Suppressor macrophage treated with lipopolysaccharide for 1 hour (primary cell): Measurements from ENCODE around the gene ABCD1.
"Not testable (repeated sequence)": the region's sequence is repeated elsewhere in the genome, so short reads cannot be mapped to it uniquely, and the experiment has no call there.

Experiments
- DNase-seq, 3 donors: peaks; one replicate each; pipeline ENCODE4 v3.0.0-alpha.2; 2020 to 2022

The ABCD1 gene

DNA sequence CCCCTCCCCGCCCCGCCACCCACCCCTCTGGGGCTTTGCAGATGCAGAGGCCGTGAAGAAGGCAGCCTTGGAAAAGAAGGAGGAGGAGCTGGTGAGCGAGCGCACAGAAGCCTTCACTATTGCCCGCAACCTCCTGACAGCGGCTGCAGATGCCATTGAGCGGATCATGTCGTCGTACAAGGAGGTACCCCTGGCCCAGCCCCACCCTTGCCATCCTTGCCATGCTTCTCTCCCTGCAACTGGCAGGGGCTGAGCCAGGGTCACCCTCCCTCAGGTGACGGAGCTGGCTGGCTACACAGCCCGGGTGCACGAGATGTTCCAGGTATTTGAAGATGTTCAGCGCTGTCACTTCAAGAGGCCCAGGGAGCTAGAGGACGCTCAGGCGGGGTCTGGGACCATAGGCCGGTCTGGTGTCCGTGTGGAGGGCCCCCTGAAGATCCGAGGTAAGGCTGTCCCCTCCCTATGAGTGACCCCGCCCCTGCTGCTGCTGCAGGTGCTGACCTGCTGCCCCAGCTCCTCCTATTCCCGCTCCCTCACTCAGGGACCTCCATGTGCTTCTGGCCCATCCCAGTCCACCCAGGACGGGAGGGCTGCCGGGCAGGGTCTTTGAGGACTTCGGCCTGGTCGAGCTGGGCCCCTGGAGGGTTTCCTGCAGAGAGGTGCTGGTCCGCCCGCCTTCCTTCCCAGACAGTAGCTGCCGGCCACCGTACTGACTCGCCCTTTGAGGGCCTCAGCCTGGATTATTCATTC, 11.6 kb downstream of the ABCD1 start:
- no peak for DNase-seq

DNA sequence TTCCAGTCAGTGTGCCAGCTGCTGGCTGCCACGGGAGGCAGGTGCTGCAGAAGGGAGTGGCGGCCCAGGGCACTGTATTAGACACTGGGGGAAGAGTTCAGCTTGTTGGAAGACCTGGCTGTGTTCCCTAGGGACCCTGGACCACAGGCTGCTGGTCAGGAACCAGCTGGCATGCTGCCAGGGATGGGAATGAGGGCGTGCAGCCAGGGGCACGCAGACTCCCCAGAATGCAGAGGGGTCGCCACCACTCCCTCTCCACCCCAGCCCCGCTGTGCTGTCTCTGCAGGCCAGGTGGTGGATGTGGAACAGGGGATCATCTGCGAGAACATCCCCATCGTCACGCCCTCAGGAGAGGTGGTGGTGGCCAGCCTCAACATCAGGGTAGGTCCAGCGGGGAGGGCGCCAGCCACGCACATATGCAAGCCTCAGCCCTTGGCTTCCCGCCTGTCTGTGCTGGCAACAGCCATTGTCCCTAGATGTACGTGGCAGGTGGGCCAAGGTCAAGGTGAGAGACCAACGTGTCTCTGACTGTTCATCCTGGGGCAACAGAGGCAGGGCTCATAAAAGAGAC, 12.3 kb downstream of the ABCD1 start:
- no peak for DNase-seq

- no peak for DNase-seq
Observed at GRCh38 chrX:153738056-153738605, 13.5 kb downstream of the ABCD1 start.

GRCh38 chrX:153739754-153740486, 15.3 kb downstream of the ABCD1 start:
- DNase-seq = no peak

GRCh38 chrX:153740631-153741222, 16.1 kb downstream of the ABCD1 start:
- no peak for DNase-seq

- DNase-seq = no peak
Observed at GRCh38 chrX:153741446-153741845, 16.8 kb downstream of the ABCD1 start.

DNA sequence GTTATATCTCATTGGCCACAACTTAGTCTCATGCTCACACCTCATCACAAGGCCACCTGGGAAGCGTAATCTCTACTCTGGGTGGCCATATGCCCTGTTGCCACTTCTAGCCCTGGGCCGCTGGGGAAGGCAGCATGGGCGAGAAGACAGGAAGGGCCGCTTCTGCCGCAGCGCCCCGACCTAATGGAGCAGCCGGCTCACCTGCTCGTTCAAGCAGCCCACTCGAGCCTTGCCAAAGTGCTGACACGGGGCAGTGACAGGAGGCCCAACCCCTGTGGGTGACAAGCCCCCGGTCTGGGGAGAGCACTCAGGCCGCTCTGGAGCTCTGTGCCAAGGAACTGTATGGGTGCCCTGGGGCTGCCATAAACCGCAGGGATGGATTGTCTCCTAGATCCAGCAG, 17.5 kb downstream of the ABCD1 start:
- DNase-seq = not testable (repeated sequence)

DNA sequence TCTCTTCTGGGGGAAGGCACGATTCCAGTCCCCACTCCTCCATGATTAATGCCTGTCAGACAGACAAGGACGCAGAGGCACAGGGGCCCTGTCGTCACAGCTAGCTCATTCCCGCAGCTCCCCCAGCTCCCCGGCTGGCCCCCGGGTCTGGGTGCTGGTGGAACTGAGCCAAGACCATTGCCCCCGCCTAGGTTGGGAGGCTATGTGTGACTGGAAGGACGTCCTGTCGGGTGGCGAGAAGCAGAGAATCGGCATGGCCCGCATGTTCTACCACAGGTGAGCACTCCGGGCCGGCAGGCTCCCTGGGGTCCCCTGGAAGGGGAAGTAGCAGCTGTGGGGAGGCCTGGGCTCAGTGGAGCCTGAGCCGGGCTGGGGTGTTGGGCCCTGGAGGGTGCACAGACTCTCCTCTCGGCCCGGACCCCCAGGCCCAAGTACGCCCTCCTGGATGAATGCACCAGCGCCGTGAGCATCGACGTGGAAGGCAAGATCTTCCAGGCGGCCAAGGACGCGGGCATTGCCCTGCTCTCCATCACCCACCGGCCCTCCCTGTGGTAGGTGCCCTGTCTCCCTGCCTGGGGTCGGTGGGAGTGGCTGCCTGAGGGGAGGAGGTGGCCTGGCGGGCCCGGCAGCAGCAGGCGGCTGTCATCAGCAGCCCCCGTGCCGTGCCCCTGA, 18.3 kb downstream of the ABCD1 start:
- not testable (repeated sequence) for DNase-seq

GRCh38 chrX:153743468-153744209, 19.0 kb downstream of the ABCD1 start:
- not testable (repeated sequence) for DNase-seq

DNA sequence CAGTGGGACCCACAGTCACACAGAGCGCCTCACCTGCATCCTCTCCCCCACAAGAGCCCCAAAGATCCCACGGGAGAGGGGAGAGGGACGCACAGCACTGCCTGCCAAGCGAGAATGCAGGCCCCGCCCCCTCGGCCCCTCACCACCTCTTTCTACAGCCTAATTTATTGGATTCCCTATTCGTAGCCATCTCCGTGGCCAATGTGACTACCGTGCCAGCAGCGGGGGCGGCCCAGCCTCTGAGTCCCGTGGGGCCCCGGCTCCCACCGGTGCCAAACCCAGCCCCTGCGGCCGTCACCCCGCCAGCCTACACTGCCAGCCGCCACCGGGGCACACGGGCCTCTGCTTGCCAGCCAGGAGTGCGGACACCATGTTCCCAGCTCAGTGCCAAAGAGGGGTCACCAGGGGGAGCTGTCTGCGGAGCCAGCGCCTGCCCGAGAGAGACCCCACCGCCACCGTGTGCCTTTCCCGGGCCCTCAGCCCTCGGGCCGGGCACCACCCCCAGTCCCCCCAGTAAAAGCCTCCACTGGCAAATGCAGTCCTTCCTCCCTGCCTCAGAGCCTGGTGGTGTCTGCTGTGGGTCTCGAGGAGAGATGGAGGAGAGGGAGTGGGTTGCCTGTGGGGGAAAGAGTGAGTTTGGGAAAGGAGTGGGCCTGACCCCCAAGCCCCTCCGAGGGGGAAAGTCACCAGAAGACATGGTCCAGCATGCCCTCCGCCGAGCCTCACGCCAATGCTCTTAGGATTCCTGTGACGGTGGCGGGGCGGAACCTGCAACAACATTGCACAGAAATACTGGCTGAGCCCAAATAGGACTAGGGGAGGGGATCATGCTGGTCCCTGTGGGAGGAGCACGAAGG, 19.8 kb downstream of the ABCD1 start:
- no peak for DNase-seq

DNA sequence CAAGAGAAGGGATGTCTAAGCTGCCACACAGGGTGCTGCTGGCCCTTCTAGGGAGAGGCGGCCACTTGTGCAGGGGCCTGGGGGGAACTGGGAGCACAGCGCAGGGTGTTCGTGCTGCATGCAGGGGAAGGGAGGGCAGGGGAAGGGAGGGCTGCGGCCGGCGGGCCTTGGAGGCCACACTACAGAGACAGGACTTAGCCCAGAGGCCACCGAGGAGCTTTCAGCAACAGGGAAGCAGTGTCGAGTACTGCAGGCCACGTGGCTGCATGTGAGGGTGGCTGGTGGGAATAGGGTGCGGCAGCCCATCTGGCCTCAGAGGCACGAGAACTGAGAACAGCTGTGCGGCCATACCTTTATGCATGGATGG, 20.4 kb downstream of the ABCD1 start:
- DNase-seq = not testable (repeated sequence)

DNA sequence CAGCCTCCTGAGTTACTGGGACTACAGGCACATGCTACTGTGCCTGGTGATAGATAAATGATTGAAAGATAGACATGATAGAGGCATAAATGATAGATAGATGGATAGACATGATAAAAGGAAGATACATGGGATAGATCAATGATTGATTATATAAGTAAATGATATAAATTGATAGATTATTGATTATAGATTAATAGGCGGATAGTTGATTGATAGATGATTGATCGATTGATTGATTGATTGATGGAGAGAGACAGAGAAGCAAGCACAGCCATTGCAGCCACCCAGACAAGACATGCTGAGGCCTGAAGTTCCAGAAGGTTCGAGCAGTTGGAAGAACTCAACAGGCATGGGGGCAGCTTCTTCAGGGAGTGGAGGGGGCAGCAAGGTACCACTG, 21.7 kb downstream of the ABCD1 start:
- DNase-seq = no peak

DNA sequence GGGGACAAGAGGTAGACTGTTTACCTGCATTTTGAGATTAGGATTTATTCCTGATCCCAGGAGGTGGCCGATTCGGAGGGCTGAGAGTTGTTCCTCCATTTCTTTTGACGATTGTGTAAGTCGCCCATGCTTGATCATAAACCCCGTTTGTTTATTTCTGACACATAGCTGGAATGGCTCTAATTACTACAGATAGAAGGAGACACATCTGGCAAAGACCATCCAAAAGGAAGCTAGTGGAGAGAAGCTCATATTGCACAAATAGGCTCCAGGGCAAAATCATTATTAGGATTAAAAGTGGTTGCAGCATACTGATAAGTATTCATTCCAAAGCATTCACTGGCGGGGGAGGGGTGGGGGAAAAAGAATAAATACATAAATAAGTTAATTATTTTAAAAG, 22.3 kb downstream of the ABCD1 start:
- DNase-seq = not testable (repeated sequence)

DNA sequence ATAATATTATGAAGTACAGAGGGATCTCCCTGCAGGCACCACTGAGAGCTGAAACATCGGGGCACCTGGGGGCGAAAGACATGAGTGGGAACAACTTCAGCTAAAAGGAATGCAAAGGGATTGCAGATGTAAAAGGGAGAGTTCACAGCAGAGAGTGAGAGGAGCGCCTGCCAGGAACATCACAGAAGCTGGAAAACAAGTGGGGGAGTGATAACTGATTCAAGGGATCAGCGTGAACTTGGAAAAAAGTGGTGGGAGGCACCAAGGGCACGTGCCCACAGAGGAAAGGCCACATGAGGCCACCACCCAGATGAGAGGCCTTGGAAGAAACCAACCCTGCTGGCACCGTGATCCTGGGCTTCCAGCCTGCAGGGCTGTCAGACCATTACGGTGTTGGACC, 24.4 kb downstream of the ABCD1 start:
- not testable (repeated sequence) for DNase-seq

DNA sequence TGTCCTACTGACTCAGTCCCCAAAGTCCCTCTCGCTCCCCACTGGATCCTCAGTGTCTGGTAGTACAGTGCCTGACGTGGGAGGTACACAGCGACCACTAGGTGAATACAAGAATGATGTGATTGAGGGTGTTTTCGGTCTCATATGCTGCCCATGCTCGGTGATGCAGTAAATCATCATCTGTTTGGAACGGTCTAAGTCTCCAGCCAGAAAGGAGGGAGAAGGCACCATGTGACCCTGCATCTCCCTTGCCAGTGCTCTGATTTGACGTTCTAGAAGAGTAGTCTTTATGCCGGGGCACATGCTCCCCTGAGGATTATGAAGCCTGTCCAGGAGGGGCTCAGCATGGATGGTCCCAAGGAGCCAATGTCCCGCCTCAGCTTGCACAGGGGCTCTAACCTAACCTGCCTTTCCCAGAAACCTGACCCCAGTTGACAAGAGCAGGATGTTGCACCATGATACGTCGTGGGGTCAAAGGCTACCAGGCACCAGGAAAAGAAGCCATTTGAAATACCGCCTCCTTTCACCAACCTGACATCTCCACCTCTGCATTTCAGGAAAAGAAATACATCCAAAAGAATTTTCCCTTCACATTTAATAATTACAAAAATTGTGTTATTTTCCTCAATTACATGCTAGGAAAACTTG, 25.6 kb downstream of the ABCD1 start:
- no peak for DNase-seq

GRCh38 chrX:153755136-153755535, 30.5 kb downstream of the ABCD1 start:
- DNase-seq = no peak

DNA sequence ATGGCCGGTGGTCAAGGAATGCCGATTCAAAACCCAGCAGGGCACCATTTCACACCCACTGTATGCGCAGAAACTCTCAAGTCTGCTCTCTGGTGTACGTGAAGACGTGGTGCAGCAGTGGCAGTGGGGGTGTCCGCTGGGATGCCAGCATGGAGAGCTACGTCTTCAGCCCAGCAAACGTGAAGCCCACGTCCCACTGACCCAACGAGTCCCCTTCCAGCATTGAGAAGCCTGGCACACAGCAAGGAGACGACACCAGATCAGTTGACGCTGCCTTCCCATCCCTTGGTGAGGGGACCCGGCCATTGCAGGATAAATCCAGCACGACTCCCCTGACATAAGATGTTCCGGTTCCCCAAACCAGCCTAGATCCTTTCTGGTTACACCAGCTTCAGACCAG, 37.2 kb downstream of the ABCD1 start:
- no peak for DNase-seq

DNA sequence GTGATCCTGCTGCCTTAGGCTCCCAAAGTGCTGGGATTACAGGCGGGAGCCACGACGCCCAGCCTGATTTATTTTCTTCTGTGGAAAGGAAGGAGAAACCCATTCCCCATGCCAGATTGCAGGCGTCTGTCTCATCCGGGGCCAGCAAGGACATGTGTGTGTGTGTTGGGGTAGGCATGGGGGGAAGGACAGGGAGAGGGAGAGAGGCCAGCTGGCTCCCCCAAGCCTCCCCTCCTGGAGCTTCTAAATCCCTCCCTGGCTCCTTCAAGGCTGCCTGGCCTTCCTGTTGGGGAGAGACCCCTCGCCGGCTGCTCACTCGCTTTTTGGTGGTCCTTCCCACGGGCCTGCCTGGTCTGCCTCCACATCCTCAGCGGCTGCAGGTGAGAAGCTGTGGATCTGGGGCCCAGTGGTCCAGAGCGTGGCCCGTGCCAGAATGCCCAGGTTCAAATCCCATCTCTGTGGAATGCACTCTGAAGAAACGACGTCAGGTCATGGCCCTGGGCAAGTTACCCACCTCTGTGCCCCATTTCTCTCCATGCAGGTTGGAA, 38.0 kb downstream of the ABCD1 start:
- no peak for DNase-seq

- no peak for DNase-seq
Observed at GRCh38 chrX:153763298-153763932, 38.8 kb downstream of the ABCD1 start.
